ENCODE measurements around the gene PLA2G2C. TPM values are rescaled to one million over a fixed set of nuclear protein-coding genes. Genes with fewer than 3 reads are reported as not detected.

The PLA2G2C gene
- total and polyA plus RNA-seq, 7 donors, result not detected

- DNase-seq (no peak), ATAC-seq (no peak)
- 55 to 59% (median 57%) methylated on average over 5 to 6 of the region's 6 CpGs for WGBS, 3 donors
- TF ChIP-seq, protein P1, sequence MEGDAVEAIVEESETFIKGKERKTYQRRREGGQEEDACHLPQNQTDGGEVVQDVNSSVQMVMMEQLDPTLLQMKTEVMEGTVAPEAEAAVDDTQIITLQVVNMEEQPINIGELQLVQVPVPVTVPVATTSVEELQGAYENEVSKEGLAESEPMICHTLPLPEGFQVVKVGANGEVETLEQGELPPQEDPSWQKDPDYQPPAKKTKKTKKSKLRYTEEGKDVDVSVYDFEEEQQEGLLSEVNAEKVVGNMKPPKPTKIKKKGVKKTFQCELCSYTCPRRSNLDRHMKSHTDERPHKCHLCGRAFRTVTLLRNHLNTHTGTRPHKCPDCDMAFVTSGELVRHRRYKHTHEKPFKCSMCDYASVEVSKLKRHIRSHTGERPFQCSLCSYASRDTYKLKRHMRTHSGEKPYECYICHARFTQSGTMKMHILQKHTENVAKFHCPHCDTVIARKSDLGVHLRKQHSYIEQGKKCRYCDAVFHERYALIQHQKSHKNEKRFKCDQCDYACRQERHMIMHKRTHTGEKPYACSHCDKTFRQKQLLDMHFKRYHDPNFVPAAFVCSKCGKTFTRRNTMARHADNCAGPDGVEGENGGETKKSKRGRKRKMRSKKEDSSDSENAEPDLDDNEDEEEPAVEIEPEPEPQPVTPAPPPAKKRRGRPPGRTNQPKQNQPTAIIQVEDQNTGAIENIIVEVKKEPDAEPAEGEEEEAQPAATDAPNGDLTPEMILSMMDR (IDR thresholded peaks at IDR 0.05), result no peak
- Histone ChIP-seq H3K27me3 (ENCODE audit: insufficient read depth in 3 of 3, low read length in 2 of 3) (peaks cover 0 to 2% (median 0%) of the 10 kb centered on the region in 3 donors), H3K27ac (no peak overlapping the region), H3K4me1 (peaks cover 4% of the 10 kb centered on the region), H3K9me3 (no peaks in the 10 kb centered on the region), H3K36me3 (ENCODE audit: insufficient read depth in 1 of 2, low read depth in 1 of 2) (no peaks in the 10 kb centered on the region), H3K4me3 (no peak overlapping the region)
- intact Hi-C loops (cut with DNase I), result no loop called here
Measured at GRCh38 chr1:20197329-20197791, 11.0 kb upstream of the PLA2G2C start.

DNA sequence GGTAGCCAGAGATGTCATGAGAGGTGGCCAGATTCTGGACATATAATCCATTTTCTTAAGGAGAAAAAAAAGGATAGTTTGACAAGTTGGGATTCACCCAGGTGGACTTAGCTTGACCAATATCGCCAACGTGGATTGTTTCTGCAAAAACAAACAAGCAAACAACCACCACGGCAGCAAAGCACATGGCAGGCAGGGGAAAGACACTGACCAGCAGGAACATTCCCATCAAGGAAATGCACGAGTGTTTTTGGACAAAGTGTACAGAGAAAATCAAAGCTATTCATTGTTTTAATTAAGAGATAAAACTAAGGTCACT lies 9.1 kb upstream of the PLA2G2C start:
- 65 to 80% (median 68%) methylated on average over 4 of the region's 4 CpGs for WGBS, 3 donors
- no peak overlapping the region for H3K27ac ChIP-seq
- peaks cover 4% of the 10 kb centered on the region for H3K4me1 ChIP-seq
- DNase-seq, result no peak
- ATAC-seq, result no peak
- H3K4me3 ChIP-seq, result no peak overlapping the region
- intact Hi-C loops (cut with DNase I), result loop anchor here (2.0 kb wide), 2 partner anchors 277 to 279 kb away; no protein-coding TSS in a partner anchor
- TF ChIP-seq, protein P1 (IDR thresholded peaks at IDR 0.05), result no peak
- peaks cover 0 to 2% (median 0%) of the 10 kb centered on the region in 3 donors for H3K27me3 ChIP-seq (ENCODE audit: insufficient read depth in 3 of 3, low read length in 2 of 3)
- no peaks in the 10 kb centered on the region for H3K9me3 ChIP-seq
- no peaks in the 10 kb centered on the region for H3K36me3 ChIP-seq (ENCODE audit: insufficient read depth in 1 of 2, low read depth in 1 of 2)

DNA sequence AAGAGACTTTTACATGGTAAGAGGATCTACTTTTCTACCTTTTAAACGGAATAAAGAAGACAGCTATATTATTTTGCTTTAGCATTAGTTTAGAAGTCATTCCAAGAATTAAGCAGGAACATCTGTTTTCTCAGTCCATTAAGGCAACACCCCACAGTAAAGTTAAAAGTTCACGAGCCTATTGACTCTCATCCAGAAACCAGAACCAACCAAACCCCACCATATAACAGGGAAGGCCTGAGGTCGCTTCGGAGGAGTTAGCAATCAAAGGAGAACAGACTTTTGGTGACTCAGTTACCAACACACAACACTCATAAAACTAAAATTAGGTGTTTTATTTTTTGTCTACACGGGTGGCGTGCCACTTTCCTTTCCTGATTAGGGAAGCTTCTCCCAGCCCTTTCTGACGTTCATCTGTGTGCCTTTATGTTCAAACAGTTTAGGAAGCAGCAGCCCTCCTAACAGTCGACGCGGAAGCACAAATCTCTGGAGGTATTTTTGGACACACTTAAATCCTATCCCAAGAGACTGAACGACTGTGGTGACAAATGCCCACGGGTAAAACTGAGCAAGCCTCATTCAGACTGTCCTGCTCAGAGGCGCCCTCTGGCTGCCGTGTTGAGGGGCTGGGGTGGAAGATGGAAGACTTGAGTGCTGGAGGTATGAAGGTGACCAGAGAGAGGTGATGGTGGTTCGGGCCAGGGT lies 8.6 kb upstream of the PLA2G2C start:
- WGBS, 3 donors, result 22 to 31% (median 24%) methylated on average over 15 of the region's 15 CpGs

GRCh38 chr1:20194224-20194623 lies 7.9 kb upstream of the PLA2G2C start:
- H3K4me1 ChIP-seq, result peaks cover 4% of the 10 kb centered on the region
- H3K27ac ChIP-seq, result no peak overlapping the region
- intact Hi-C loops (cut with DNase I), result loop anchor here (2.0 to 5.0 kb wide), 3 partner anchors 217 to 277 kb away; partner anchors contain the start of gene PLA2G2A (in 1 of the 2)
- no peaks in the 10 kb centered on the region for H3K9me3 ChIP-seq
- no peak for ATAC-seq
- no peaks in the 10 kb centered on the region for H3K36me3 ChIP-seq (ENCODE audit: insufficient read depth in 1 of 2, low read depth in 1 of 2)
- TF ChIP-seq, protein P1 (IDR thresholded peaks at IDR 0.05), result no peak
- WGBS, 3 donors, result 80 to 89% (median 89%) methylated on average over 2 of the region's 2 CpGs
- DNase-seq, result no peak
- H3K4me3 ChIP-seq, result no peak overlapping the region
- peaks cover 0 to 9% (median 0%) of the 10 kb centered on the region in 3 donors for H3K27me3 ChIP-seq (ENCODE audit: insufficient read depth in 3 of 3, low read length in 2 of 3)

More for the DNA sequence above, 8.6 kb upstream of the PLA2G2C start:
- ATAC-seq (peak; percentile 83 to 95 (median 87)), DNase-seq (peak; percentile 65 to 82)
- Histone ChIP-seq H3K36me3 (ENCODE audit: insufficient read depth in 1 of 2, low read depth in 1 of 2) (no peaks in the 10 kb centered on the region), H3K27me3 (ENCODE audit: insufficient read depth in 3 of 3, low read length in 2 of 3) (peaks cover 0 to 2% (median 0%) of the 10 kb centered on the region in 3 donors), H3K4me3 (no peak overlapping the region), H3K4me1 (peaks cover 4% of the 10 kb centered on the region), H3K27ac (no peak overlapping the region), H3K9me3 (no peaks in the 10 kb centered on the region)
- intact Hi-C loops (cut with DNase I), result loop anchor here (2.0 to 5.0 kb wide), 3 partner anchors 218 to 278 kb away; partner anchors contain the start of gene PLA2G2A (in 1 of the 2)
- TF ChIP-seq, protein P1 (IDR thresholded peaks at IDR 0.05), result peak; percentile 79
